Measurements from ENCODE around the gene ATP12A.

ATP12A gene

DNA sequence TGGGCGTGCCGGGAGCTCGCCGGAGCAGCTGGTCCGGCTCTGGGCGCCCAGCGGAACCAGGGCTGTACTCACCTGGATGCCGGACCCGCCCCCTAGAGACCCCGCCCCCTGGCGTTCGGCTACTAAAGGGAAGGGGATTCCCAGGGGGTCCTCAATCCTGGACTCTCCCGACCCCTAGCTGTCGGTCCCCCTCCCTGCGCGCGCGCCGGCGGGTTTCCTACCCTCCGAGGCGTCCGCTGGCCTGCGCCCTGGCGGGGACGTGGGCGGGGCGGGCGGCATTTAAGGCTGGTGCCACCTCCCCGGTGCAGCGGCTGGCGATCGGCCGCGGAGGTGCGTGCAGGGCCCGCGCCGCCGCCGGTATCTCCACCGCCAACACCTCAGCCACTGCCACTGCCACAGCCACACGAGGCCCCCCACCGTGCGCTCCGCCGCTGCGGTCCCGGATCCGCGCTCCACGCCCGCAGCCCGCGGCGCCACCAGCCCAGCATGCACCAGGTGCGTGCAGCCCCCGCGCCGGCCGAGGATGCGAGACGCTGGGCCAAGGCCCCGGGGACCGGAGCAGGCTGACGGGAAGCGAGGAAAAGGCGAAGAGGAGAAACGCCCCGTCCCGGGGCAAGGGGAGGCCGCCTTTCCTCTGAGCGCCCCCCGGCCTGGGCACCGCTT is at the start of gene ATP12A:
Gene ATP12A, plus strand, starts transcription at position 151 of the 663 bp plus-strand sequence. Its CDS starts 336 bp downstream, at position 487.
- peak in 1 of 2 experiments; percentile 22 for DNase-seq (ENCODE audit: low read depth in 2 of 2)

DNA sequence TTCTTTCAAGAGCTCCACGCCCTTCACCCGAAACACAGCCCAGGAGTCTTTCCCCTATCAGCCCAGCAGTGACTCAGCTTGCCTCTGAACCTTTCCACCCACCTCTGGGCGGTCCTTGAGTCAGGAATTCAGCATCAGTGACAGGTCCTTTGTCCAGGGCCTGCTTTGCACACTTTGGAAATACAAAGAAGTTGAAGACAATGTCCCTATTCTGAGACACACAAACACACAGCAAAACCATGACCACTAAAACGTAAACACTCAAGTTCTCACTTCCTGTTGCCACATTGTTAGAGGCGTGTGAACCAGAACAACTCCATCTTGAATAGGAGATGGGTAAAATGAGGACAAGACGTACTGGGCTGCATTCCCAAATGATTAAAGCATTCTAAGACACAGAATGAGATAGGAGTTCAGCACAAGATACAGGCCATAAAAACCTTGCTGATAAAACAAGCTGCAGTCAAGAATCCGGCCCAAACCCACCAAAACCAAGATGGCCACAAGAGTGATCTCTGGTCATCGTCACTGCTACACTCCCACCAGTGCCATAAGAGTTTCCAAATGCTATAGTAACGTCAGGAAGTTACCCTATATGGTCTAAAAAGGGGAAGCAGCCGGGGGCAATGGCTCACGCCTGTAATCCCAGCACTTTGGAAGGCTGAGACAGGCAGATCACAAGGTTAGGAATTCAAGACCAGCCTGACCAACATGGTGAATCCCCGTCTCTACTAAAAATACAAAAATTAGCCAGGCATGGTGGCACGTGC is 49.2 kb upstream of the ATP12A start:
- no peak for DNase-seq (ENCODE audit: low read depth in 2 of 2)

DNA sequence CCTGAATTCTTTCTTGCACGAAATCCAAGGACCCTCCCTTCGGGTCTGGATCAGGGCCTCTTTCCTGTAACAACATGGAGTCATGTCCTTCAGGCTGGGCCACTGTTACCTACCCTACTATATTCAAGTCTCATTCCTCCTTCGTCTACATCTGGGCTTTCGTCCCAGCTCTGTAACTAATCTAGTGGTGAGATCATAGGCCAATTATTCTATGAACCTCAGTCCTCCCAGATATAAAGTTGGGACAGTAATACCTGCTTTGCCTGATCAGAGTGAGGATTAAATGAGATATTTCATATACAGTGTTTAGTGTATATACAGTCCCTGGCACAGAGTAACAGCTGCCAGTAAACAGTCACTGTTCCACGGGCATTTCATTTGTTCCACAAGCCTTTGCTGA is 48.3 kb upstream of the ATP12A start:
- no peak for DNase-seq (ENCODE audit: low read depth in 2 of 2)

DNA sequence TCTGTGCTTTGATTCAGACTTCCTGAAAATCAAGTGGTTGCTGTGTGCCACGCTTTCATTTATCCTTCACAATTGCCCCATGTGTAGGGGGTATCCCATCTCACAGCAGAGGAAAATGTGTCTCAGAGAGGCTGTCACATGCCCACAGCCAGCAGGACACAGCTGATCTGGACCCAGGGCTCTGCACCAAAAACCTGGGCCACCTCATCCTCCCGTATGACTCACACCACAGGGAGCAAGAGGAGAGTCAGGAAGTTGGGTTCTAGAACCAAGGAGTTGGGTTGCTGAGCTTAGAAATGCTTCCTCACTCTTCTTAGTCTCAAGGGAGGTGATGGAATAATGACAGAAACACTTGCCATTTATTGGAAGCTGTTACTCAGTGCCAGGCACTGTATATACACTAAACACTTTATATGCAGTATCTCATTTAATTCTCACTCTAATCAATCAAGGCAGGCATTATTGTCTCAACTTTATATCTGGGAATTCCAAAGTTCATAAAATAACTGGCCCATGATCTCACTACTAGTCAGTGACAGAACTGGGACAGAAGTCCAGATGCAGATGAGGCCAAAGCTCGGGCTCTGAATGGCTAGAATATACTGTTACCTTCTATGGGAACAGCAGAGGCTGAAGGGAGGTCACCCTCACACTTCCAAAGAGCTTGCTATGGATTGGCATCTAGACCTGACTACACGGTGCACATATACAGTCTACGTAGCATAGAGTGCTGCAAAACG is 47.7 kb upstream of the ATP12A start:
- no peak for DNase-seq (ENCODE audit: low read depth in 2 of 2)

DNA sequence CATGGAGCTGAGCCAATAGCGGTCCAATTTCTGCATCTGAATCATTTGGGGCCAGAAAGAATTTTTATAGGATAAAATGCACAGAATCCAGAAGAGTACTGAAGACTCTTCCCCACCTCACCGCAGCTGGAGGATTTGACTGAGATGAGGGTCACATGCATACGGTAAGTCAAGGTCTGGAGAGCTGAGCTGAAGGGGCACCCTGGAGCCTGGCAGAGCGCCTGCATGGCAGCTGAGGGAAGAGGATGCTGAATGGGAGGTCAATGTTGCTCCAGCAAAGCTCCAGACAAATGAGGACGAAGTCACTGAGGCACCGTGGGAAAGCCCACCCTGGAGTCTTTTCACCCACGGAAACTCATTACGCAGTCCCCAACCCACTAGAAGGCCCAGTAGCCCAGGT is 43.4 kb upstream of the ATP12A start:
- no peak for DNase-seq (ENCODE audit: low read depth in 2 of 2)

DNA sequence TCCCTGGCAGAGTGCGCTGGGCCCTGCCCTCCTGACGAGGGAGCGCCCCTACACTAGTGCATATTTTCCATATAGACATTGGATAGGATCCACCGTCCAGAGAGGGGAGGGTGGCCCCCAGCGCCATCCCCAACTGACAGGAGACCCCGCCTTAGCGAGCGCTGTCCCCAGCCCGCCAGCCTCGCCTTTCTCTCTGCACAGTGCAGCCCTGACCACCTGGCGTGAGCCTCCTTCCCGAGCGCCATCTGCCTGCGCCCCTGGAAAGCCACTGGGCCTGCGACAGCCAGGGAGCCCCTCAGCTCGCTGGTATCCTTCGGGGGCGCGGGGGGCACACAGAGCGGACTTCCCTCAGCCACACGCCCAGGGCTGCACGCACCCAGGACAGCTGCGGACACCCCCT is 42.1 kb upstream of the ATP12A start:
- DNase-seq (ENCODE audit: low read depth in 2 of 2), result no peak

DNA sequence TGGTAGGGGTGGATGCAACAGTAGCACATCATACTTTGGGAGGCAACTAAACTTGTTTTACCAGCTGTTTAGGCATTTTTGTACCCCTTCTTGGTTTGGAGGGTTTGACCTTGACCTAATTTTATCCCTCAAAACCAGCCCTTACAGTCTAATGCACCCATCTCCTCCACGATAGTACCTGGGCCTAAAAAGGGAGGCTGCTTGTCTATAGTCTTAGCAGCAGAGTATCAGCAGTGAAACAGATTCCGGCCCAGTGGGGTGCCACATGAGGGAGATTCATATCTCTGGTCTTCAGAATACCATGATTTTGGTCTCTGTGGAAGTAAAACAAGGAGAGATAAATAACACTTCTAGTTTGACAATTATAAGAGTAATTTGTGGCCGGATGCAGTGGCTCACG is 39.5 kb upstream of the ATP12A start:
- no peak for DNase-seq (ENCODE audit: low read depth in 2 of 2)

DNA sequence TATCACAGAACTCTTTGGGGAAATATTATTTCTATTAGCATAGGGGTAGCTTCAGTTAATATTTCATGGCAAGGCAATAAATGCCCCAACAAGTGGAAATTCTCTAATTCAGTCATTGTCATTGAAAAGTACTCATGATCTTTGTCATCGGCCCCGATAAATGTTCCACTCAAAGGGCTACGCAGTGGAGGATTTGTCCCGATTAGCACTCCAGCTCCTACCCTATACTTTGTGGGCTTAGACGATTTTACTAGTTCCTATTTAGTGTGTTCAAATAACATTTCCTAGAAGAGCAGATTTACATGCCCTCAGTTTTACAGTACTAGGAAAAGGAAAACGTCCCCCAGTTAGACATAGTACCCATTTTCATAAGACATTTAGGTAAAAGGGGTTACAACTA is 38.0 kb upstream of the ATP12A start:
- DNase-seq (ENCODE audit: low read depth in 2 of 2), result no peak

DNA sequence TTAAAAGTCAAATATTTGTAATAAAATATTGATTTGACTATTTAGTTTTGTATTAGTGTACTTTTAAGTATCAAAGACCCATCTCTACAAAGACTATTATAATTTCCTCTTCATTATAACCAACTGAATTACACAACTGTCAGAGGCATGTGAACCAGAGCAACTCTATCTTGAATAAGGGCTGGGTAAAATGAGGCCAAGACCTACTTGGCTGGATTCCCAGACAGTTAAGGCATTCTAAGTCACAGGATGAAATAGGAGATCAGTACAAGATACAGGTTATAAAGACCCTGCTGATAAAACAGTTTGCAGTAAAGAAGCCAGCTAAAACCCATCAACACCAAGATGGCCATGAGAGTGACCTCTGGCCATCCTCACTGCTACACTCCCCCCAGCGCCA is 36.2 kb upstream of the ATP12A start:
- DNase-seq (ENCODE audit: low read depth in 2 of 2), result no peak

DNA sequence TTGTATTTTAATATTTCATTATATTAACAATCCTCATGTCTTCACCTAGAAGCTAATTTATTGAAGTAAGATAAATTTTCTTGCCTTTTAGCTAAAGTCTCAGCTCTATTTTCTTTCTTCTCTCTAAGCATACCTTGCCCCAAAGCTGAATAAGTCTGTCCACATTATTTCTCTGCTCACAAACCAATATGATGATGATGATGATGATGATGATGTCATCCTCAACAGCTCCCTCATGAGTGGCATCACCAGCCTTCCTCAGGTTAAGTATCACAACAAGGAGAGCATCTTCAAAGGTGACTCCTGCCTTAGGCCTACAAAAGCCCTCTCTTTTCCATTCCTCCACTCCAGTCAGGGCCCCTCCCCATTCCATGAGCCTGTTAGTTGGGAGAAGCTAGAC is 31.9 kb upstream of the ATP12A start:
- no peak for DNase-seq (ENCODE audit: low read depth in 2 of 2)

DNA sequence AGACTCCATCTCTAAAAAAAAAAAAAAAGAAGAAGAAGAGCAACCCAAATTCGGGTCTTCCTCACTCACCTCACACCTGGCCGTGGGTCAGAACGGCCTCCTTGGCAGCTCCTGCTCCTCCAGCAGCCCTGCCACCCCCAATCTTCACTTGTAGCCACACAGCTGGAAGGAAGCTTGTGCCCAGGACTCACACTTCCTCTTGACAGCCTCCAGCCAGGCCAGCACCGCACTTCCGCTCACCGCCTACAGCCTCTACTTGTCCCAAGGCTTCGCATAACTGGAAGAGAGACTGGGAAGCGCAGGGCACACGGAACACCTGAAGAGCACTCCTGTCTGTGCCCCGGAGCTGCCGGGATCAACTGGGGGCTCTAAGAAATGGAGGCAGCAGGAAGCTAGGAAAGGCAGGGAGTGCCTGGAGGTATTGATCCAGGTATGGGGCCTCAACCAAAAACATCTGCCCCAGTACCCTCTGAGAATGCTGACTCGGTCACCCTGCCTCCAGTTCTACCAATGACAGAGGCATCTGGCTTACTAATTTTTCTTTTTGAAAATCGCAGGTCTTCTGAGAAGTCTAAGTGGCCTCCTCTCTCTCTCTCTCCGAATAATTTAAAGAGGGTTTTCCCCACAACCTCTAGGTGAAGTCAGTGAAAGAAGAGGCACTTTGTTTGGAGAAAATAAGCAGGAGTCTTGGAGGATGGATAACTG is 31.1 kb upstream of the ATP12A start:
- DNase-seq (ENCODE audit: low read depth in 2 of 2), result no peak

DNA sequence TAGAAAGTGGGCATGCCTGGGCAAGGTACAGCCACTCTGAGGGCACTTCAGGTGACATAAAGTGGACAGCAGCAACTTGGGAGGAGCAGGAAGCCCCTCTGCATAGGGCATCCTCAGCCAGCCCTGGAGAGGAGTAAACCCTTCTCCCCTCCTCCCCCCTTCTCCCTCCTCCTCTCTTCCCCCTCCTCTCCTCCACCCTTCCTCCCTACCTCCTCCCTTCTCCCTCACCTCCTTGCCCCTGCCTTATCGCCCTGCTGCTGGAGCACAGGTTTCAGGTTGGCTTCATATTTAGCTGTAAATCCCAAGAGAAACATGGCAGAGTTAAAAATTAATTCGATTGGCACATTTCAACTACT is 30.5 kb upstream of the ATP12A start:
- no peak for DNase-seq (ENCODE audit: low read depth in 2 of 2)

DNA sequence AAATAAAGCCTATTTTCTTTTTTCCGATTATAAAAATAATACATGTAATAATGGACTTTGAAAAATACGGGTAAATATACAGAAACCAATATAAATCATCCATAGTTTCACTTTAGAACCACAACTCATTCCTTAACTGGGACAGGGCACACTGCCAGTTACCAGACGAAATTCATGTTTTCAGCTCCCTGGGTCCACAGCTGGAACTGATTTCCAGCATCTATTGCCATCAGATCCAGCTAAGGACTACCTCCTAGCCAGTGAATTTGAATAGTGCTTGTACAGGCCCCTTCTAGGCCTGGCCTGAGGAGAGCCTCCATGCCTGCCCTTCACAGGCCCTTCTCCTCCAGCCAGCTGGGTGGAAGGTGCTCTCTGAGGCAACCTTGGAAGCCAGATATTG is 30.0 kb upstream of the ATP12A start:
- no peak for DNase-seq (ENCODE audit: low read depth in 2 of 2)

DNA sequence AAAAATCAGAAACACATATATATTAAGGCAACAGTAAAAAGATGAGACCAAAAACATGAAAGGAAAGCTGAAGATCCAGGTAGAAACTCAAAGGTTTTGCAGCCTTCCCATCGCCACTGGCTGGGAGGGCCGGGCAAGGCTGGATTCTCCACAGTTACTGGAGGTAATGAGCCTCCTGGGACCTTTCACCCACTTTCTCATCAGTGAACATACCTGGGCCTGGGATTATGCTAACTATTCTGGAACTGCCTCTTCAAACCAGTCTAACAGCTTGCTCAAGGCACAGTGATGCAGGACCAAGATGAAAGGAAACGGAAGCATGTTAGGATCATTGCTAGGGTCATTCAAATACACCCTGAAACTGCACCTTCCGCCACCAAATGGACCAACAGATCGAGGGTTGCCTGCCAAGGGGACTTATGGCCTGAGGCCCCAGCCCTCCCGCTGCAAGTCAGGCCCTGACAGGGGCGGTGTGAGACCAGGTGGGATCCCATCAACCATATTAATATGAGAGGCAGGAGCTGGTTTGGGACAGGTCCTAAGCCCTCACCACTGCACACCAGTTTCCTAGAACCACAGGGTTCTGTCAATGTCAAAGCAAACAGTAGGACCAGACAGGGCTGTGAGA is 28.4 kb upstream of the ATP12A start:
- DNase-seq (ENCODE audit: low read depth in 2 of 2), result no peak

DNA sequence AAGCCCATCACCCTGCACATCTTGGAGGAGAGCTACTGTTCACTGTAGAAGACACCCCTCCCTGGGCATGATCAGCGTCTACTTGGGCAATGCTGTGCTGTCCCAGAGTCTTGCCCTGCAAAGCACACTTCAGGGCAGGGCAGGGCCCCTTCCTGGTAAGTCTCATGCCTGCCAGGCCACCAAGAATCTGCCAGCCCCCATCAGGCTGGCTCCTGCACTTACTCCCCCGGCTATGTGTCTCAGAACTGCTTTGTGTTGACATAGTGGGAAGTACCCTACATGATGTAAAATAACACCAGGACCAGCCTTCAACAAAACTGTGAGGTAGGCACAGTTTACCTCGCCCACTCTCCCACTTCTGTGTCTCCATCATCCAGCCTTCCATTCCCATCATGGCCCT is 27.8 kb upstream of the ATP12A start:
- DNase-seq (ENCODE audit: low read depth in 2 of 2), result no peak

DNA sequence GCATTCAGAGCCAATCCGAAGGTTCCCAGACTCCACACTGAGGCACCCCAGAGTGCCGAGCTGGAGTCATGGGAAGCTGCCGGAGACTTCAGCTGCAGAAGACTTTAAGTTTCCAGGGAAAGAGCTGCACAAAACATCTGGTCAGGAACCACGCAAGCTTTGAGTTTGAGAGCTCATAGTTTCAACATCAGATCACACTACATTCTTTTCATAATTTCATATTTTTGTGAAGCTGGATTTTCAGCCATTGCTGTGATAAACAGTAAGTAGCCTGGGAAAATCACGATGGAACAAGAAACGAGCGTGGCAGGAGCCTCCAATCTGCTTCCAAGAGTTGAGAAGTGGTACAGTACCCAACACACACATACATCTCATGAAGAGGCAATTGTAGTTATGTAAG is 25.5 kb upstream of the ATP12A start:
- DNase-seq (ENCODE audit: low read depth in 2 of 2), result no peak

DNA sequence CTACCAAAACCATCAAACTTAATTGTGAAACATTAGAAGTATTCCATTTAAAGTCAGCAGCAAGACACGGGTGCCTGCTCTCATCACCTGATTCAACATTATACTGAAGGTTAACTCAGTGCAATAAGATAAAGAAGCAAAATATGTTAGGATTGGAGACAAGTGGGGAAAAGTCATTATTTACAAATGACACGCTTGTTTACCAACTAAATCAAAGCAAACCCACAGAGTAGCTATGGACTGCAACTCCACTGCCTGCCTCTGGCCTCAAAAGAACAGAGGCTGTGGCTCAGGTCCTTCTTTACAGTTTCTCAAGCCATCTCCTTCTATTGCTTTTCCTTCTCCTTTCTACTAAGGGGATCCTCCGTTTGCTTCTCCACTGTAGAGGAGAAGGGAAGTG is 21.0 kb upstream of the ATP12A start:
- no peak for DNase-seq (ENCODE audit: low read depth in 2 of 2)

DNA sequence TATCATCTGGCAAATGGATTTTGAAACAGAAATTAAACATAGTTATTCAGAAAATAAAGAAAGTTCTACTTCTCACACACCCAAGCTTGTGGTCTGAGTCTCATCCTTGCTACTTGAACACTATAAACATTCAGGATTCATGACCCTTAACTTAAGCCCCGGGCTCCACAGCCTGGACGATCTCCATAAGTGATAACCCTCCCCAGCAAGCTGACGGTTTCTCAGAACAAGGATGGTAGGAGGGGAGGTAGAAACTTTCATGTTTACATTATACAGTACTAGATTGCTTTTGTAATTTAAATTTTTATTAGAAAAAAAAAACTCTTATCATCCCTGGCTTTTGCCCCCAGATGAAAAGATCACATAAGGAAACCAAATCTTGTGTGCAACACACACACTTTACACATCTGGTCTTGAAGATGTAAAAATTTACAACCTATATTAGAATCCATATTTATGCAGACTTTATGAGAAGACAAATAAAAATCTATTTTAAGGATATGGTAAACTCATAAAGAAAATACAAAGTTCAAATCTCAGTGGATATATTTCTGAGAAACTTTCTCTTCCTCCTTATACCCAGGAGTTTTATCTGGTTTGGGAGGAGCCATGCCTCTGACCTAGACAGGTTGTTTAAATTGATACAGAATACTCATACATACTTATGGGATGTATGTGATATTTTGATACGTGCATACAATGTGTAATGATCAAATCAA is 20.0 kb upstream of the ATP12A start:
- no peak for DNase-seq (ENCODE audit: low read depth in 2 of 2)

DNA sequence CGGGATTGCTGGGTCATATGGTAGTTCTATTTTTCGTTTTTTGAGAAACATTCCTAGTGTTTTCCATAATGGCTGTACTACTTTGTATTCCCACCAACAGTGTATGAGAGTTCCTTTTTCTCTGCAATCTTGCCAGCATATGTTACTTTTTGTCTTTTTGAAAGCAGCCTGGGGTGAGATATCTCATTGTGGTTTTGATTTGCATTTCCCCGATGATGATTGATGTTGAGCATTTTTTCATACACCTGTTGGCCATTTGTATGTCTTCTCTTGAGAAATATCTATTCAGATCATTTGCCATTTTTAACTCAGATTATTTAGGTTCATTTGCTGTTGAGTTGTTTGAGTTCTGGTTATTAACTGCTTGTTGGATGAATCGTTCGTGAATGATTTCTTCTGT is 18.5 kb upstream of the ATP12A start:
- no peak for DNase-seq (ENCODE audit: low read depth in 2 of 2)

DNA sequence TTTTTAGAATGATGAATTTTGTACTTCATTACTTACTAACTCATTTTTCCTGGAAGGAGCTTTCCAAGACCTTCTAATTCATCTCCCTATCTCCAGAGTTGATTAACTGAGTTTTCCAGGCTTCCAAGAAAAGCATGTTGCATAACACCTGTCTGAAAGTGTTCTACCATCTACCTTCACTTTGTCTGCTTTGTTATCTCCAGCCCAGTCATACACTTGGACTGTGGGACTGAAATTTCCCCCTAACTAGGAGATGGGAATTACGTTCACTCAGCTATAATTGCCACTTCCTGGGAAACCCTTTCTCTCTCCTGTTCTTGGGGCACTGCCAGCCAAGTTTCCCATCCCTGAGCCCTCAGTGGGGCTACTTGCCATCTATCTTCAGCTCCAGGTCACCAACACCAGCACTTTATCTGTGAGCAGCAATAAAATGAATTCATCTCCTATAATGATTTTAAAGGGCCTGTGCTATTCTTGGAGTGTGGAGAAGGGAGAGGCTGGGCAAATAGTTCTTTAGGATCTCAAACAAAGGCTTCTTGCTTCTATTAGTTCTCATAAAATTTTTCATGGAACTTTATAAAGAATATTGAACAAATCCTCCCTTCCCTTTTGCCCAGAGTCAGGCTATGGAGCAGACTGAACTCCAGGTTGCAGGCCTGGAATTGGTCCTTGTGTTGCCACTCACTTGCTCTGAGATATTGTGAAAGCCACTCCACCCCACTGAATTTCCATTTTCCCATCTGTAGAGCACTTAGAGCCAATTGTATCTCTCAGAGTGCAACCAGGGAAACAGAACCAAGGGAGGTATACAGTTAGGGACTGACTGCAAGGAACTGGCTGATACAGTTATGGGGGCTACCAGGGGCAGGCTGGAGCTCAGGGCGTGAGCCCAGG is 17.8 kb upstream of the ATP12A start:
- no peak for DNase-seq (ENCODE audit: low read depth in 2 of 2)

All from stimulated activated CD4-positive, alpha-beta T cell treated with anti-CD3 and anti-CD28 coated beads, Interleukin-12 subunit alpha, Interleukin-12 subunit beta, amount 100 ng/mL, for 24 hours (primary cell).